Adrenal gland (tissue), 5 donors: ENCODE results near the gene IMMP2L.

ENCODE experiments used
- POLR2A ChIP-seq, 2 donors: fragments of 450-650 bp; IDR thresholded peaks; one replicate each; pipeline ENCODE4 v1.6.1; 2017; ENCODE audit warnings: antibody characterized with exemption in 2 of 2, mild to moderate bottlenecking in 2 of 2, moderate library complexity in 1 of 2
- TF ChIP-seq, protein P1 (sequence below), 6 experiments: fragments of 450-650 bp in 4 of 6; fragments of 200-600 bp in 2 of 6; sonication (generic) in 1 of 6; IDR thresholded peaks; 1 replicate in 5 of 6; 2 replicates in 1 of 6; pipeline versions ENCODE4 v1.5.1 to v1.8.0; 2016 to 2021; ENCODE audit warnings: antibody characterized with exemption in 6 of 6, mild to moderate bottlenecking in 2 of 6, moderate library complexity in 1 of 6
- donor health status: DM: no; HTN: no; CAD: no.

DNA sequence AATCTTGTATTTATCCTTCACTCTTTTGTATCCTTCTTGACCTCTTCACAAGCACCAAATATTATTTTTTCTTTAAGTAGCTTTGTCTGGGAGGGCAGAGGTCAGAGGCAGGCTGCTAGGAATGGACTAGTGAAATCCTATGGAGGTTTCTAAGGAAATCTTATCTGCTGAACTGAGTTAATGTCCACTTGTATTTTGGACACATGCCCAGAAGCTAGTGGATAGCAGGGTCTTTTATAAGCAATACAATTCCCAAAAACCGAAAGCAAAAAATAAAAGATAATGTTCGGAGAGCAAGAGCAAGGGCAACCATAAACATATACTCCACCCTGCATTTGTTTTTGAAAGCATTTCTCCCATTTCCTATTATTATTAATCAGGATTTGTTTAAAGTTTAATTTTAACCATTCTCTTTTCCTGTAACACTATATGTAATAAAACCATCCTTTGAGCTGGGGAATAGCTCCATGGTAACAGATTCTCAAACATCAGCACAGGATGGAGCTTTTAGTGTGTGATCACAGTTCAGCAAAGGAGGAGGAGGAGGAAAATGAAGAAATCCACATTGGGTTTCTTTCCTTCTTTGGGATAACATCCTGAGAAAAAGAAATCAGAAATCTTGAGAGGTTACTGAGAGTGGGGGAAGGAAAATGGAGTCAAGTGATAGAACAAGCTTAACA lies 799.6 kb downstream of the IMMP2L start:
- TF ChIP-seq, protein P1, sequence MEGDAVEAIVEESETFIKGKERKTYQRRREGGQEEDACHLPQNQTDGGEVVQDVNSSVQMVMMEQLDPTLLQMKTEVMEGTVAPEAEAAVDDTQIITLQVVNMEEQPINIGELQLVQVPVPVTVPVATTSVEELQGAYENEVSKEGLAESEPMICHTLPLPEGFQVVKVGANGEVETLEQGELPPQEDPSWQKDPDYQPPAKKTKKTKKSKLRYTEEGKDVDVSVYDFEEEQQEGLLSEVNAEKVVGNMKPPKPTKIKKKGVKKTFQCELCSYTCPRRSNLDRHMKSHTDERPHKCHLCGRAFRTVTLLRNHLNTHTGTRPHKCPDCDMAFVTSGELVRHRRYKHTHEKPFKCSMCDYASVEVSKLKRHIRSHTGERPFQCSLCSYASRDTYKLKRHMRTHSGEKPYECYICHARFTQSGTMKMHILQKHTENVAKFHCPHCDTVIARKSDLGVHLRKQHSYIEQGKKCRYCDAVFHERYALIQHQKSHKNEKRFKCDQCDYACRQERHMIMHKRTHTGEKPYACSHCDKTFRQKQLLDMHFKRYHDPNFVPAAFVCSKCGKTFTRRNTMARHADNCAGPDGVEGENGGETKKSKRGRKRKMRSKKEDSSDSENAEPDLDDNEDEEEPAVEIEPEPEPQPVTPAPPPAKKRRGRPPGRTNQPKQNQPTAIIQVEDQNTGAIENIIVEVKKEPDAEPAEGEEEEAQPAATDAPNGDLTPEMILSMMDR (IDR thresholded peaks at IDR 0.05) = no peak
- no peak for TF ChIP-seq POLR2A (IDR thresholded peaks at IDR 0.05)
